ENCODE data around the gene CRAMP1.

- TF ChIP-seq POLR2A (IDR thresholded peaks at IDR 0.05) (no peak), CTCF (IDR thresholded peaks at IDR 0.05) (no peak)
Measured at GRCh38 chr16:1642753-1643152, 30.6 kb downstream of the CRAMP1 start.
